AG09309 (cell line): ENCODE measurements around the gene APBA2.

Source experiments
- DNase-seq: peaks from one replicate; pipeline ENCODE4 v3.0.0-alpha.2; 2010; ENCODE audit warnings: low read depth
- H3K4me3 ChIP-seq: 2 replicates; pipeline ENCODE4 v1.5.1; 2011; ENCODE audit warnings: mild to moderate bottlenecking, low read depth, low read length, moderate library complexity; ENCODE audit not compliant: control insufficient read depth
- CTCF ChIP-seq: IDR thresholded peaks from 2 replicates; pipeline ENCODE4 v1.5.1; 2011; ENCODE audit warnings: mild to moderate bottlenecking, low read depth, low read length, inconsistent platforms; ENCODE audit not compliant: insufficient read depth, control insufficient read depth; ENCODE audit errors: missing control alignments

Gene APBA2

GRCh38 chr15:28981351-28981720 is 95.6 kb downstream of the APBA2 start:
- no peak for DNase-seq
- H3K4me3 ChIP-seq: no peak overlapping the region
- no peak for TF ChIP-seq CTCF

GRCh38 chr15:28981921-28982320 is 96.1 kb downstream of the APBA2 start:
- DNase-seq: no peak
- H3K4me3 ChIP-seq: no peak overlapping the region
- no peak for TF ChIP-seq CTCF

GRCh38 chr15:28982886-28983285 is 97.1 kb downstream of the APBA2 start:
- no peak for DNase-seq
- TF ChIP-seq CTCF: no peak
- H3K4me3 ChIP-seq: no peak overlapping the region

- H3K4me3 ChIP-seq: no peak overlapping the region
- TF ChIP-seq CTCF: no peak
- no peak for DNase-seq
Measured at GRCh38 chr15:28983432-28984311, 97.9 kb downstream of the APBA2 start.

- TF ChIP-seq CTCF: no peak
- DNase-seq: no peak
- H3K4me3 ChIP-seq: no peak overlapping the region
Measured at GRCh38 chr15:28984421-28985315, 98.9 kb downstream of the APBA2 start.

- DNase-seq: no peak
- TF ChIP-seq CTCF: no peak
- H3K4me3 ChIP-seq: no peak overlapping the region
Measured at GRCh38 chr15:28985316-28985645, 99.5 kb downstream of the APBA2 start.
